SU-DHL-6 (cell line): ENCODE results near the gene ZNF800.

Experiments used
- H2AFZ ChIP-seq: fragments of 200-600 bp; sonication (generic); 2 replicates; pipeline ENCODE4 v1.6.1; 2014; ENCODE audit warnings: low read depth, mild to moderate bottlenecking, moderate library complexity, mixed read lengths, antibody characterized with exemption, low read length; ENCODE audit not compliant: severe bottlenecking
- H3F3A ChIP-seq: fragments of 200-600 bp; shearing (Covaris generic); 2 replicates; pipeline ENCODE4 v1.6.0; 2016; ENCODE audit warnings: antibody characterized with exemption, mild to moderate bottlenecking; ENCODE audit not compliant: insufficient read depth
- H3K27ac ChIP-seq: fragments of 200-600 bp; sonication (generic); 2 replicates; pipeline ENCODE4 v1.5.1; 2016; ENCODE audit warnings: low read depth, mild to moderate bottlenecking, low read length, moderate library complexity, mixed read lengths
- H3K27me3 ChIP-seq: fragments of 200-600 bp; sonication (generic), shearing (Covaris generic); 2 replicates; pipeline ENCODE4 v1.6.0; 2014; ENCODE audit warnings: mild to moderate bottlenecking, low read length
- H3K36me3 ChIP-seq: fragments of 200-600 bp; sonication (generic); 2 replicates; pipeline ENCODE4 v1.6.1; 2014; ENCODE audit warnings: mild to moderate bottlenecking, low read length, mixed read lengths
- H3K4me2 ChIP-seq: fragments of 300-600, 200-600 bp; shearing (Covaris generic), sonication (generic); 2 replicates; pipeline ENCODE4 v1.6.0; 2014; ENCODE audit warnings: low read length, low read depth, mild to moderate bottlenecking; ENCODE audit not compliant: poor library complexity, severe bottlenecking
- H3K4me3 ChIP-seq: fragments of 200-600 bp; sonication (generic); 2 replicates; pipeline ENCODE4 v1.5.1; 2014; ENCODE audit warnings: antibody characterized with exemption, low read length, mild to moderate bottlenecking, mixed read lengths; ENCODE audit not compliant: insufficient read depth, poor library complexity, severe bottlenecking
- H3K79me2 ChIP-seq: fragments of 200-600 bp; sonication (generic); 2 replicates; pipeline ENCODE4 v1.6.1; 2014; ENCODE audit warnings: mild to moderate bottlenecking, low read length, moderate library complexity; ENCODE audit not compliant: insufficient read depth
- H3K9ac ChIP-seq: fragments of 200-600 bp; sonication (generic); 2 replicates; pipeline ENCODE4 v1.7.0; 2014; ENCODE audit warnings: mild to moderate bottlenecking, low read length
- H3K9me2 ChIP-seq: fragments of 200-600 bp; sonication (generic); replicated peaks from 2 replicates; pipeline ENCODE4 v1.6.1; 2014; ENCODE audit warnings: low read length; ENCODE audit not compliant: insufficient read depth
- H3K9me3 ChIP-seq: fragments of 200-600 bp; sonication (generic); 2 replicates; pipeline ENCODE4 v1.6.1; 2014; ENCODE audit warnings: low read length, mixed read lengths; ENCODE audit not compliant: insufficient read depth
- H4K20me1 ChIP-seq: fragments of 200-600 bp; sonication (generic); 2 replicates; pipeline ENCODE4 v1.6.1; 2014; ENCODE audit warnings: low read depth, mild to moderate bottlenecking, antibody characterized with exemption, low read length, moderate library complexity, mixed read lengths
- CTCF ChIP-seq: fragments of 200-600 bp; sonication (generic); IDR thresholded peaks from one replicate; pipeline ENCODE4 v1.5.1; 2017; ENCODE audit warnings: antibody characterized with exemption, mild to moderate bottlenecking, low read length, moderate library complexity; ENCODE audit not compliant: insufficient read depth, poor library complexity, severe bottlenecking
- EZH2phosphoT487 ChIP-seq: fragments of 200-600 bp; sonication (generic), shearing (Covaris generic); conservative IDR thresholded peaks from 2 replicates; pipeline ENCODE4 v1.6.1; 2018; ENCODE audit warnings: mild to moderate bottlenecking, antibody characterized with exemption, low read length, moderate library complexity, mixed read lengths

ZNF800 gene

GRCh38 chr7:127366680-127367079, 25.8 kb downstream of the ZNF800 start:
- Histone ChIP-seq H3K9ac (no peak overlapping the region), H3K36me3 (peaks cover 34% of the 10 kb centered on the region; the same call in 1 of the 2 replicates), H2AFZ (no peak overlapping the region), H4K20me1 (peaks cover 34% of the 10 kb centered on the region), H3K9me2 (no peaks in the 10 kb centered on the region), H3K79me2 (peaks cover 52% of the 10 kb centered on the region), H3K9me3 (no peaks in the 10 kb centered on the region), H3K4me2 (no peak overlapping the region), H3F3A (0 out of 2 replicates have a peak, but pooled peaks cover 4% of the 10 kb centered on the region), H3K27ac (no peak overlapping the region), H3K4me3 (no peak overlapping the region), H3K27me3 (no peaks in the 10 kb centered on the region)
- TF ChIP-seq EZH2phosphoT487 (no peak), CTCF (no peak)

DNA sequence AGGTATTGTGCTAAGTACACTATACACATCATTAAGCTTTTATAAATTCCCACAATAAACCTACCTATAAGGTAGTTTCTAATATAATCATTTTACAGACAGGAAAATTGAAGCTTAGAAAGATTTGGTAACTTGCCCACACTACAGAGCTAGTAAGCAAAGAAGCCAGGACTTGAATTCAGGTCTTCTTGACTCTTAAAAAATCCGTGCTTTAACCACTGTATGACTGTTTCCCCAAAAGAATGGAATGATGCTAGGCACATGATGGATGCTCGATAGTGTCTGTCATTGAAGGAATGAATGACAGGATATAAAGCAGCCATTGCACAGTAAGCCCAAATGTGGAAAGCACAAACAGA, 26.6 kb downstream of the ZNF800 start:
- H3K9me3 ChIP-seq = no peaks in the 10 kb centered on the region
- no peak for TF ChIP-seq CTCF
- no peak for TF ChIP-seq EZH2phosphoT487
- H3K79me2 ChIP-seq = peaks cover 44% of the 10 kb centered on the region

GRCh38 chr7:127365164-127365956, 27.1 kb downstream of the ZNF800 start:
- Histone ChIP-seq H3K4me2 (no peak overlapping the region), H4K20me1 (peaks cover 24% of the 10 kb centered on the region)

More for the DNA sequence above, 26.6 kb downstream of the ZNF800 start:
- no peak overlapping the region for H3K4me2 ChIP-seq
- H3K9me2 ChIP-seq = no peaks in the 10 kb centered on the region
- peaks cover 27% of the 10 kb centered on the region for H4K20me1 ChIP-seq
- H3F3A ChIP-seq = no peaks in the 10 kb centered on the region
- H3K27ac ChIP-seq = no peak overlapping the region
- peaks cover 31% of the 10 kb centered on the region; the same call in 1 of the 2 replicates for H3K36me3 ChIP-seq
- no peak overlapping the region for H3K4me3 ChIP-seq
- H2AFZ ChIP-seq = no peak overlapping the region
- no peaks in the 10 kb centered on the region for H3K27me3 ChIP-seq
- H3K9ac ChIP-seq = no peak overlapping the region

More at GRCh38 chr7:127365164-127365956, 27.1 kb downstream of the ZNF800 start:
- Histone ChIP-seq H3K9me3 (no peaks in the 10 kb centered on the region), H3K4me3 (no peak overlapping the region), H3K9ac (no peak overlapping the region), H2AFZ (no peak overlapping the region), H3K79me2 (peaks cover 39% of the 10 kb centered on the region), H3K9me2 (no peaks in the 10 kb centered on the region), H3F3A (no peaks in the 10 kb centered on the region), H3K36me3 (peaks cover 29% of the 10 kb centered on the region; the same call in 1 of the 2 replicates), H3K27me3 (no peaks in the 10 kb centered on the region), H3K27ac (no peak overlapping the region)
- no peak for TF ChIP-seq EZH2phosphoT487
- TF ChIP-seq CTCF = no peak
